ENCODE data around the gene MYH2. TPM values are rescaled to one million over a fixed set of nuclear protein-coding genes. Genes with fewer than 3 reads are reported as not detected.

The MYH2 gene
- total RNA-seq, 2 donors from 2014 or later: not detected

Other genes with a start within 250 kb of the MYH2 start
- gene MYH13, start 176.7 kb downstream of the MYH2 start, total RNA-seq: not detected
- not detected for gene MYH8, start 127.7 kb downstream of the MYH2 start, total RNA-seq
- gene MYH4, start 80.1 kb downstream of the MYH2 start, total RNA-seq: not detected
- gene MYH1, start 31.1 kb downstream of the MYH2 start, total RNA-seq: not detected
- 1 to 10 TPM; 2.0 to 5.1 TPM for gene MYH3, start 107.7 kb upstream of the MYH2 start, total RNA-seq
- 10 to 100 TPM; 28.1 to 36.3 TPM for gene SCO1, start 147.9 kb upstream of the MYH2 start, total RNA-seq
- gene ADPRM, start 147.9 kb upstream of the MYH2 start, total RNA-seq: 10 to 100 TPM; 10.0 to 11.5 TPM
- gene TMEM220, start 180.4 kb upstream of the MYH2 start, total RNA-seq: 1 to 10 TPM in 1 of 2 donors, under 1 TPM in 1; 0.09 to 1.7 TPM